Activated CD8-positive, alpha-beta memory T cell treated with anti-CD3 and anti-CD28 coated beads, Interleukin-2, amount 50 U/mL, for 24 hours (primary cell): ENCODE measurements around the gene STRN4.
"Not testable (repeated sequence)": the region's sequence is repeated elsewhere in the genome, so short reads cannot be mapped to it uniquely, and the experiment has no call there.

Experiments
- DNase-seq: peaks from one replicate; pipeline ENCODE4 v3.0.0-alpha.2; 2020; ENCODE audit errors: extremely low read depth

The STRN4 gene

DNA sequence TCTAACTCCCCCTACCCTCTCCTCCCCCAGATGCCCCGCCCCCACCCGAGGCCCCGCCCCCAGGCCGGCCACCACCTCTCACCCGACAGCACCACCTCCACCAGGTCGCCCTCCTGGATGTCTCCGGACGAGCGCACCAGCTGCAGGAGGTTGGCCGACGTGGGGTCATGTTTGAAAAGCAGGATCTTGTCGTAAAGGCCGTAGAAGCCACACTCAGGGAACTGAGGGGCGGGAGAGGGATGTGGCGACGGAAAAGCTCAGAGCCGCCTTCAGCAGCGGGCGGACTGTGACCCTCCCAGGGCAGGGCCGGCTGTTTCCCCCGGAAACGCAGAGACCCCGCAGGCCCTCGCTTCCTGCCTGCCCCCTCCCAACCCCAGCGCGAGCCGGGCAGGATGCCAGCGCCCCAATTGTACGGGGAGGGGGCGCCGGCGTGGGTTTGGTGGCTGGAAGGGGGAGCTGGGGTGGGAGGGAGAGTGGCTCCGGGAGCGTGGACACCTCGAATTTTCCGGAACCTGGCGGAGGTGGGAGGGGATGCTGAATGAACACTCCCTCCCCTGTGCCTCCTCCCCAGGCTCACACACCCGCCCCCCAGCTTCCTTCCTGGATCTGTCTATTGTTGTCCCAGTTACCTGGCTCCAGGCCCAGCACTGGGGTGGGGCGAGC, 32.3 kb downstream of the STRN4 start:
- DNase-seq: peak; percentile 30

DNA sequence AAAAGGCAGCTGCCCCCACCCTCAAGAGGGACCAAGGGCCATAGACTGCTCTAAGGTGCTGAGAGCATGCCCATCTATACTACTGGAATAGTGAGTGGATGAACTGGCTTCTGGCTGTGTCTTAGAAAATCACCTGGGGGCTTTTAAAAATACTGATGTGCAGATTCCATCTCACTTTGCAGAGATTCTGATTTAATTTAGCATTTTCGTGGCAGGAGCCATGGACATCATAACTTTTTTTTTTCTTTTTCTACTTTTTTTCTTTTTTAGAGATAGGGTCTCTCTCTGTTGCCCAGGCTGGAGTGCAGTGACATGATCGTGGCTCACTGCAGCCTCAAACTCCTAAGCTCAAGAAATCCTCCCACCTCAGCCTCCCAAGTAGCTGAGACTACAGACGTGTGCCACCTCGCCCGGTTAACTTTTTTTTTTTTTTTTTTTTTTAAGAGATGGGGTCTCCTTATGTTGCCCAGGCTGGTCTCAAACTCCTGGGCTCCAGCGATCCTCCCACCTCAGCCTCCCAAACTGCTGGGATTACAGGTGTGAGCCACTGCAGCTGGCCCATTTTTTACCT, 33.4 kb downstream of the STRN4 start:
- not testable (repeated sequence) for DNase-seq

DNA sequence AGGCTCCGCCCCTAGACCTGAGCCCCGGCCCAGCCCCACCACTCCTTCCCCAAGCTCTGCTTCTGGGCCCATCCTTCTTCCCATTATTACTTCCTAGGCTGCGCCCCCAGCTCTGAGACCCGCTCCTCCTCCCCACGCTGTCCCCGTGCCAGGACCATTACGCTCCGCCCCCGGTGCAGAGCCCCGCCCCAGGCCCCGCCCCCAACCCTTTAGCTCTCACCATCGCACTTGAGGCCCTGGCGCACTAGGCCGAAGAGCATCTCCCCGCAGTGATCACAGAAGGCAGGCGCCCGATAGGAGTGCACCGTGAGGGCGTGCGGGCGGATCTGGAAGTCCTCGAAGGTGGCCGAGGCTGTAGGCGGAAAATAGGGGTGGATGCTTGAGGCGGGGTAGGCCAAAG, 35.6 kb downstream of the STRN4 start:
- no peak for DNase-seq

DNA sequence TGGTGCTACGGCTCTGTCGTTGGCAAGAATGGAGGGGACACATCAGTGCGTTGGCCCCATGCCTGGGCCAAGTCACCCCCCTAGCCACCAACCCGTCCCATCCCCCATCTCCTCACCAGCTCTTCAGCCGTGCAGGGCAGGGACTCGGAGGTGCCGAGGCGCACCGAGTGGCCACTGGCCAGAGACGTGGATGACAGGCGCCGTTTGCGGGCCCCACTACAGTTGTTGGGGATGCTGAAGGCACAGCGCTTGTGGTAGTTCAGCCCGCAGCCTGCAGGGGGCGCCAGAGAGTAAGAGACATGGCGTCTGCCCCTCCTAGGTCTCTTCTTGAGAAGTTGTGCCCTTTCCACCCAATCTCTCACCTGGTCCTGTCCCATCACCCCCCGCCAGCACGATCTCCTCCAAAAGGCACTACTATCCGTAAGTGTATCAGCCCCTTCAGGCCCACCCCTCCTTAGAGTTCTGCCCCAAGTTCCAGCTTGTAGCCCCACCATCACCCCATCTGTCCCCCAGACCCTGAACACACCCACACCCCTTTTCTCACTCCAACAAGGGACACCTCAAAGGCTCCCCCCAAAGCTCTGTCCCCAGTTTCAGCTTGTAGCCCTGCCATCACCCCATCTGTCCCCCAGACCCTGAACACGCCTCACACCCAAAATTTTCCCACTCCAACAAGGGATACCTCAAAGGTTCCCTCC, 41.7 kb downstream of the STRN4 start:
- peak; percentile 70 for DNase-seq

DNA sequence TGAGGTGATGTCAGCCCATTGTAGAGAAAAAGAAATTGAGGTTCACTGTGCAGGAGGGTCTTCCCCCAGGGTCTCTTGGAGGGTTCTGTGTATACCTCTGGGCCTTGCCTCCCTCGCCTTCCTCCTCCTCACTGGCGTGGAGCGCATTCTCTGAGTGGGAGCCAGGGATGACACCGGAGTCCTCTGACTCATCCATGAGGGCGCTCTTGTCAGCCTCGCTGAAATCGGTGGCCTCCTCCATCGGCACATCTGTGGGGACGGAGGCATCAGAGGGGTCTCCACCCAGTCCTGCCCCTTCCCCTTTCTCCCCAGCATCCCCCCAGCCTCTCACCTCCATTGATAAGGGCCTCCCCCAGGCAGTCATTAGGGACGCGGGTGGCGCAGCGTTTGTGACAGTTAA, 45.5 kb downstream of the STRN4 start:
- DNase-seq: no peak

- no peak for DNase-seq
Measured at GRCh38 chr19:46698395-46699321, 47.6 kb downstream of the STRN4 start.

- no peak for DNase-seq
Measured at GRCh38 chr19:46697204-46697960, 48.9 kb downstream of the STRN4 start.

DNA sequence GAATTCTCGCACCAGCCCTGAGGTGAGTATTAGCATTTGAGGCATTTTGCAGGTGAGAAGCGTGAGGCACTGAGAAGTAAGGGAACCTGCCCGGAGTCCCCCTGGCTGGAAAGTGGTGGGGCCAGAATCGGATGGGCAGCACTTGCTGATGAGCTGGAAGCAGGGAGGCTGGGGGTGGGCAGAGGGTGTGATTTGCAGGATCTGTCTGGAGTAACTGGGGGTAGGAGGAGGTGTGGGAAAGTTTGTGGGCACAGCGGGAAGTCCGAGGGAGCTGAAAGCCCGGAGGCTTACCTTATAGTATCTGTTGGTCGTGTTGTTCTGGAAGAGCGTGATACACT, 49.4 kb downstream of the STRN4 start:
- DNase-seq: no peak

DNA sequence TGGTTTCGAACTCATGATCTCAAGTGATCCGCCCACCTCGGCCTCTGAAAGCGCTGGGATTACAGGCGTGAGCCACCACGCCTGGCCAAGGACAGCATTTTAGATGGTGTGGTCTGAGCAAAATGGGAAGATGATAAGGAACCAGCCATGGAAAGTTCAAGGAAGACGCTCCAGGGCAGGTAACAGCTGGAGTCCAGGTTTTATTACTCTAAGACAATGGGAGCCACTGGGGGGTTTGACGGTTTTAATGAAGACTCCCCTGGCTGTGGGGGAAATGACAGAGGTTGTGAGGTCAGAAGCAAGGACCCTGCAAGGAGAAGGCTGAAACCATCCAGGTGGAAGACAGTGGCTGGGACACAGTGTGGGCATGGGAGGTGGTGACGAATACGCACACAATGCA, 50.2 kb downstream of the STRN4 start:
- no peak for DNase-seq

DNA sequence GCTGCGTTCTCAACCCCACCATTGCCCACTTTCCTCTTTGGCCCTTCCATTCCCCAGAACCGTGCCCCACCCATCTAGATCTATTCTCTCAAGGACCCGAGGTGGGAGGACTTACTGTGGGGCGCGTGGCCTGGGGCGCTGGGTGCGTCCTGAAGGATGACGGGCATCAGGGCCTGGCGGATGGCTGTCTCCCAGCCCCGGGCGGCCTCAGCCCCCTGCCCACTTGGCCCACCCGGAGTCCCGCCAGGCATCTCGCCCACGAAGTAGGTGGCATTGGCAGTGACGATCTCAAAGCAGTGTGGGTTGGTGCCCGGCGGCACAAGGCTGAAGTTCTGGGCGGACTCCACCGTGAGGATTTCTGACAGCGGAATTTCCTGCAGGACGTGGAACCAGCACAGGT, 52.5 kb downstream of the STRN4 start:
- DNase-seq: no peak

DNA sequence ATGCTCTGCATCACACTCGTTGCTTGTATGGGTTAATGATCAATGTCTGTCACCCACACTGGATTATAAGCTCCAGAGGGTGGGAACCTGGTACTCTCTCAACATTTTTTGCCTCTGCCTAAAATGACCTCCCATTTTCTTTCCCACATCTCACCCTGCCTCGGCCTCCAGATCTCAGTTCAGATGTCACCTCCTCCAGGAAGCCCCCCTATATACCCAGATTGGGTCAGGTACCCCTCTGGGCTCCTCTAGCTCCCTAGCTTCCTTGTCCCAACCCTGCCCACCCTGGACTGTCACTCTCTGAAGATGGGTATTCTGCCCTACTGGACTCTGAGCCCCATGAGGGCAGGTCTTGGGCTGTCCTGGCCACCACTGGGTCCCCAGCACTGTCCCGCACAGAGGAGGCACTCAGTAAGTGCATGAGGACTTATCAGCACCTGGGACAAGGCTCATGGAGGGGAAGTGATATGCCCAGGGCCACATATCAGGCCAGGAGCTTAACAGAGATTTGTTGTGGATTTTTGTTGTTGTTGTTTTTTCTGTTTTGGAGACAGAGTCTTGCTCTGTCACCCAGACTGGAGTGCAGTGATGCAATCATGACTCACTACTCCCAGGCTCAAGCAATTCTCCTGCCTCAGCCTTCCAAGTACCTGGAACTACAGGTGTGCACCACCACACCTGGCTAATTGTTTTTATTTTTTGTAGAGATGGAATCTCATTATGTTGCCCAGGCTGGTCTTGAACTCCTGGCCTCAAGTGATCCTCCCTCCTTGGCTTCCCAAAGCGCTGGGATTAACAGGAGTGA, 53.1 kb downstream of the STRN4 start:
- DNase-seq: no peak

DNA sequence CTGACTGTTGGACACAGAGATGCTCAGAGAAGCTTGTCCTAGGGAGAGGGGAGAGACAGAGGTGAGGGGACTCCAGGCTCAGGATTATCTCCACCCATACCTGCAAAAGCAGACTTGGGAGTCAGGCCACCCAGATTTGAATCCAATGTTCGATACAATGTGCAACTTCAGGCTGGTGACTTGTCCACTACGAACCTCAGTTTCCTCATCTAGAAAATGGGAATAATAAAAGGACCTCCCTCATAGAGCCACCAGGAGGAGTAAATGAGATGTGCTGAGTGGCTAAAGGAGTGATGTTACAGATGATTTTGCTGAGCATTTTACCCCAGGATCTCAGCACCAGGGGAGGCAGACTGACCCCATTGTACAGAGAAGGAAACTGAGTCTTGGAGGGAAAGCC, 54.3 kb downstream of the STRN4 start:
- no peak for DNase-seq

- DNase-seq: no peak
Measured at GRCh38 chr19:46691104-46691503, 55.1 kb downstream of the STRN4 start.

DNA sequence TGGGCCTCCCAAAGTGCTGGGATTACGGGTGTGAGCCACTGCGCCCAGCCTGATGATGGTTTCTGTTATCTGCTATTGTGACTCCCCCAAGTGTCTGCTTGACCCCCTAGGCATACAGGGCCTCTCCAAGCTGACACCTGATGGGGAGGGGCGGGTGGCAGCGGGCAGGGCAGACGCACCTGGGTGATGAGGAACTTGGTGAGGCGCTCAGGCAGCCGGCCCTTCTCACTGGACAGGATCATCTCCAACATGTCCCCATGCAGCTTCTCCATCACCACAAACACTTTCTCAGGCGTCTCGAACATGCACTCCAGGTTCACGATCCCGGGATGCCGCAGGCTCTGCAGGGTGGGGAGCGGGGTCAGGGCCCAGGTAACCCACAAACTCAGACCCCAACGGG, 56.9 kb downstream of the STRN4 start:
- no peak for DNase-seq

- DNase-seq: no peak
Measured at GRCh38 chr19:46687438-46688145, 58.7 kb downstream of the STRN4 start.

- DNase-seq: no peak
Measured at GRCh38 chr19:46685189-46685588, 61.1 kb downstream of the STRN4 start.

GRCh38 chr19:46678110-46678732, 68.0 kb downstream of the STRN4 start:
- peak; percentile 20 for DNase-seq

DNA sequence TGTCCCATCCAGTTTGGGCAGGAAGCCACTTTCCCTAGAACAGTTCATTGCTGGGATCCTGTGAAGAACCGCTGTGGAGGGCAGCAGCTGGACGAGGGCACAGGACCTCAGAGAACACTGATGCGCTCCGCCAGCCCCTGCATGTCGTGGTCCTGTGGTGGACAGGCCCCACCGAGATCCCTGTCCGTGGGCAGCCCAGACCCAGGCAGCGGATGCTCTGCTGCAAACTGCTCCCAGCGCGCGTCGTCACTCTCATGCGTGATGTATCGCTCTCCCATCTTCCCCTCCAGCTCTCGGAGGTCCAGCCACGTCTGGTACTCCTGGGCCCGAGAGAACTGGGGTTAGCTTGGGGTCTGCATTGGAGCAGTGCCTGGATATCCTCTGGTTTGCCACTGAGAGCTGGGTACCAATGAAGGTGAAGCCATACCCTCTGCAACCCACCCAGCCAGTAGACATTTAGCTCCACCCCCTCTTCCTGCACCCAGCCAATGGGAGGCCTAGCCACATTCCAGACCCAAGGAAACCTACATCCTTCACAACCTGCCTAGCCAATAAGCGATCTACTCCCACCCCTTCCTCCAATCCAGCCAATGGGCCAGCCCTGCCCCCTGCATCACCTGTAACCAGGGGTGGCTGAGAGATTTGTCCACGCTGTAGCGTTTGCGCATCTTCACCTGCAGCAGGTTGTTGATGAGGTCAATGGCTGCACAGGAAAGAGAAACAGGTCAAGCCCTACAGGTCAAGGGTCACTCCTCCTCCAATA, 71.7 kb downstream of the STRN4 start:
- no peak for DNase-seq

- no peak for DNase-seq
Measured at GRCh38 chr19:46670813-46671212, 75.4 kb downstream of the STRN4 start.
